Mesenchymal stem cell (in vitro differentiated cells and primary cell): ENCODE results near the gene SLC7A9.

Source experiments
- DNase-seq: peaks from one replicate; pipeline ENCODE4 v3.0.0-alpha.2; 2013
- H2AFZ ChIP-seq: one replicate; pipeline ENCODE4 v1.6.1; 2013; ENCODE audit warnings: low read depth, mild to moderate bottlenecking, control low read depth, inconsistent platforms, low read length, moderate library complexity
- H2AK5ac ChIP-seq: 2 replicates; pipeline ENCODE4 v1.6.1; 2013; ENCODE audit warnings: low read length, moderate library complexity, mild to moderate bottlenecking, inconsistent platforms; ENCODE audit not compliant: severe bottlenecking
- H2BK120ac ChIP-seq: one replicate; pipeline ENCODE4 v1.6.1; 2013; ENCODE audit warnings: low read depth, mild to moderate bottlenecking, inconsistent platforms, low read length, moderate library complexity
- H2BK12ac ChIP-seq, 2 experiments: one replicate each; pipeline ENCODE4 v1.6.1; 2013; ENCODE audit warnings: inconsistent platforms in 2 of 2, low read length in 2 of 2, mild to moderate bottlenecking in 2 of 2, moderate library complexity in 2 of 2, control low read depth in 1 of 2
- H2BK15ac ChIP-seq: one replicate; pipeline ENCODE4 v1.6.1; 2013; ENCODE audit warnings: mild to moderate bottlenecking, low read depth, inconsistent platforms; ENCODE audit not compliant: poor library complexity, severe bottlenecking
- H2BK5ac ChIP-seq: 2 replicates; pipeline ENCODE4 v1.6.1; 2013; ENCODE audit warnings: low read depth, mild to moderate bottlenecking, low read length, control low read depth, inconsistent platforms; ENCODE audit not compliant: poor library complexity, severe bottlenecking
- H3K14ac ChIP-seq, 2 experiments: one replicate each; pipeline ENCODE4 v1.6.1; 2013; ENCODE audit warnings: inconsistent platforms in 2 of 2, low read length in 2 of 2, control low read depth in 1 of 2, mild to moderate bottlenecking in 1 of 2, moderate library complexity in 1 of 2
- H3K18ac ChIP-seq, 2 experiments: one replicate each; pipeline ENCODE4 v1.6.1; 2013; ENCODE audit warnings: inconsistent platforms in 2 of 2, low read length in 2 of 2, control low read depth in 1 of 2, low read depth in 1 of 2, mild to moderate bottlenecking in 1 of 2
- H3K23ac ChIP-seq, 2 experiments: one replicate each; pipeline ENCODE4 v1.6.1; 2013; ENCODE audit warnings: inconsistent platforms in 2 of 2, low read length in 2 of 2, mild to moderate bottlenecking in 2 of 2, moderate library complexity in 2 of 2, control low read depth in 1 of 2
- H3K27ac ChIP-seq: 2 replicates; pipeline ENCODE4 v1.5.1; 2013; ENCODE audit warnings: mild to moderate bottlenecking, moderate library complexity, low read length, control low read depth, inconsistent platforms; ENCODE audit not compliant: poor library complexity, severe bottlenecking
- H3K27me3 ChIP-seq, 2 experiments: 2 replicates each; pipeline versions ENCODE4 v1.6.1 to v1.7.0; 2013; ENCODE audit warnings: low read length in 2 of 2, mild to moderate bottlenecking in 2 of 2, moderate library complexity in 2 of 2, control low read depth in 1 of 2, inconsistent platforms in 1 of 2; ENCODE audit not compliant: control insufficient read depth in 1 of 2, insufficient read depth in 1 of 2
- H3K36me3 ChIP-seq, 2 experiments: 2 replicates each; pipeline versions ENCODE4 v1.6.1 to v1.7.0; 2013; ENCODE audit warnings: low read length in 2 of 2, control low read depth in 1 of 2, inconsistent platforms in 1 of 2, low read depth in 1 of 2, mild to moderate bottlenecking in 1 of 2; ENCODE audit not compliant: insufficient read depth in 2 of 2, control insufficient read depth in 1 of 2
- H3K4ac ChIP-seq, 2 experiments: one replicate each; pipeline ENCODE4 v1.6.1; 2013; ENCODE audit warnings: inconsistent platforms in 2 of 2, low read length in 2 of 2, mild to moderate bottlenecking in 2 of 2, moderate library complexity in 2 of 2, control low read depth in 1 of 2, low read depth in 1 of 2
- H3K4me1 ChIP-seq: 2 replicates; pipeline ENCODE4 v1.6.1; 2013; ENCODE audit warnings: low read depth, low read length, control low read depth; ENCODE audit not compliant: control insufficient read depth, insufficient read depth
- H3K4me2 ChIP-seq: 2 replicates; pipeline ENCODE4 v1.6.1; 2013; ENCODE audit warnings: low read length, mild to moderate bottlenecking, inconsistent platforms; ENCODE audit not compliant: poor library complexity, severe bottlenecking
- H3K4me3 ChIP-seq, 2 experiments: 2 replicates each; pipeline versions ENCODE4 v1.5.1 to v1.7.0; 2013; ENCODE audit warnings: low read length in 2 of 2, mild to moderate bottlenecking in 2 of 2, control low read depth in 1 of 2, low read depth in 1 of 2; ENCODE audit not compliant: insufficient read depth in 1 of 2
- H3K79me1 ChIP-seq: replicated peaks from 2 replicates; pipeline ENCODE4 v1.6.1; 2013; ENCODE audit warnings: mild to moderate bottlenecking, control low read depth, low read length, inconsistent platforms; ENCODE audit not compliant: poor library complexity, severe bottlenecking
- H3K9ac ChIP-seq: 2 replicates; pipeline ENCODE4 v1.7.0; 2013; ENCODE audit warnings: mild to moderate bottlenecking, low read length, moderate library complexity
- H3K9me3 ChIP-seq: 2 replicates; pipeline ENCODE4 v1.7.0; 2013; ENCODE audit warnings: mild to moderate bottlenecking, low read length; ENCODE audit not compliant: control insufficient read depth
- H4K8ac ChIP-seq: one replicate; pipeline ENCODE4 v1.6.1; 2013; ENCODE audit warnings: inconsistent platforms, mild to moderate bottlenecking, low read length, moderate library complexity
- H4K91ac ChIP-seq: one replicate; pipeline ENCODE4 v1.6.1; 2013; ENCODE audit warnings: mild to moderate bottlenecking, low read length, inconsistent platforms
- WGBS: methylation state at CpG from one replicate; pipeline ENCODE4 v1.1.7; 2013; ENCODE audit warnings: mixed read lengths; 5-methylcytosine and 5-hydroxymethylcytosine counted together

Gene SLC7A9

DNA sequence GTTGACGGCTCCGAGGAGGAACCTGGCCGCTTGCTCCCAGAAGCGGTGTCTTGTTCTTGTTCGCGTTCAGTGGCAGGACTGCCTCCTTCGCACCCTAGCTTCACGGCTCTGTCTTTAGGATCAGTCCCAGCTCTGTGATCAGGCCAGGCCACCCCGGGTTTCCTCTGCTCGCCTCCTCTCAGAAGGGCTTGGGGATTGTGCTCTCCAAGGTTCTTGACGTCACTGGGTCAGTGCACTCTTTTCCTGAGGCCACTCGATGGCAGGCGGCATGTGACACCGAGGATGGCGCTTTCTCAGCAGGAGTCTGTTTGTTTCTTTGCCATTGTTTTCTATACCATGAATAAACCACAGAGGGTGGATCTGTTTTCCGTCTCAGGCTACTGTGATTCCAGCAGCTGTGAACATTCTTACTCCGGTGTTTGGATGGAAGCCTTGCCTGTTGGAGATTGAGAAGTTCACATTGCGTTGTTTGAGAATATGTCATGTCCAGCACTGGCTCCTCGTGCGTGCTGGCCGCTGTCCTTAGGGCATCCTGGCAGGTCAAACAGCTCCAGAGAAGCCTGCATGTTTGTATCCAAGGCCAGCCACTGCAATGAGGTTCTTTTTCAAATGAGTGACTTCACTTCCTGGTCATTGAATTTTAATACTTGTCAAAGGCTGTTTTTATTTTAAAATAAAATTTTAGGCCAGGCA is 44.5 kb downstream of the SLC7A9 start:
- Histone ChIP-seq H4K8ac (no peak overlapping the region), H3K9ac (no peak overlapping the region), H3K4me1 (peaks cover 8% of the 10 kb centered on the region), H3K18ac (no peak overlapping the region), H4K91ac (no peak overlapping the region), H2BK5ac (no peak overlapping the region), H3K36me3 (no peaks in the 10 kb centered on the region), H2AFZ (no peak overlapping the region), H3K27ac (no peak overlapping the region), H2BK12ac (no peak overlapping the region), H2BK15ac (no peak overlapping the region), H3K4me3 (no peak overlapping the region), H3K23ac (no peak overlapping the region), H3K14ac (no peak overlapping the region), H3K79me1 (no peaks in the 10 kb centered on the region), H3K9me3 (no peaks in the 10 kb centered on the region), H2AK5ac (no peak overlapping the region), H3K27me3 (peaks cover 9 to 32% of the 10 kb centered on the region in 2 experiments), H3K4ac (no peak overlapping the region), H3K4me2 (no peak overlapping the region), H2BK120ac (no peak overlapping the region)
- DNase-seq, result no peak
- 66% methylated on average over 21 of the region's 21 CpGs for WGBS

DNA sequence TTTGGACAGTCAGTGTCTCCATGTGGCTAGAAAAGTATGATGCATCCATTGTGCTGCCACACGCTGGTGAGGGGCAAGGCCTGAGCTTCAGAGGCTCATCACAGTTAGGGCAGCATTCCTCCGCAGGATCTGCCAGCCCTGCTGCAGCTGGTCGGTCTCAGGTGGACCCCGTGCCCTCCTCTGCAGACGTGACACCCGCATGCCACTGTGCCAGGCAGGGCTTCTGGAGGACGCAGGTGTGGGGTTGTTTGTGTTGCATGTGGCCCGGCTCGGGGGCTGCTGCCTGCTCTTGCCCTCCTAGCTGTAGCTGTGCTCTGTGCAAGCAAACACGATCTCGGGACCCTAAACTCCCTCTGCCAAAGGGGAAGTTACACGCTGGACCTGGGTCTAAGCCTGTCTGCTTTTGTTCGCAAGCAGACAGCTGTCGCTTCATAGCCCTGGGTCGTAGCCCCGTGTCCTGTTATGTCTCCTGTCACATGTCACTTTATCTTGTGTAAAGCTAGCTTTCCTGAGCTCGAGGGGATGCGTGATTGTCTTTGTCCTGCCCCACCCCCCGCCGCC is 45.3 kb downstream of the SLC7A9 start:
- Histone ChIP-seq H2BK12ac (no peak overlapping the region), H3K79me1 (no peaks in the 10 kb centered on the region), H2AFZ (no peak overlapping the region), H3K36me3 (no peaks in the 10 kb centered on the region), H2BK5ac (no peak overlapping the region), H2AK5ac (no peak overlapping the region), H3K14ac (no peak overlapping the region), H3K4me3 (no peak overlapping the region), H3K9ac (no peak overlapping the region), H3K23ac (no peak overlapping the region), H2BK120ac (no peak overlapping the region), H3K4ac (no peak overlapping the region), H2BK15ac (no peak overlapping the region), H3K27ac (no peak overlapping the region), H3K18ac (no peak overlapping the region), H4K91ac (no peak overlapping the region), H3K4me2 (no peak overlapping the region), H3K4me1 (peaks cover 6% of the 10 kb centered on the region), H3K27me3 (peaks cover 9 to 39% of the 10 kb centered on the region in 2 experiments), H4K8ac (no peak overlapping the region), H3K9me3 (no peaks in the 10 kb centered on the region)
- DNase-seq, result no peak
- 70% methylated on average over 20 of the region's 20 CpGs for WGBS

DNA sequence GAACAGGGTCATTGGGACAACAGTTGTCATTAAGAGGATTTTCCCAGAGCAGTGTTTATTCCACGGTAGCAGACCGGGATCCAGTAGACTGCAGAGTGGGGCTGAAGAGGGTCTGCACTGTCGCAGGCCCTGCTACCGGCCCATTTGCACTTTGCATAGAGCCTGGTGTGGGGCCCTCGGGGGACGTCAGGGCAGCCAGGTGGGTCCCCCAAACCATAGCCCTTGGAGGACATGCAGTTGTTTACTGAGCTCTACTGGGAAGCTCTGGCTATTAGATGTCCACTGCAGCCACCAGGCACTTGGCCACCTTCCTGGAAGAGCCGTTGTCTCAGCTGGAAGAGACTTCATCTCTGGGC is 45.8 kb downstream of the SLC7A9 start:
- 92% methylated on average over 7 of the region's 7 CpGs for WGBS

DNA sequence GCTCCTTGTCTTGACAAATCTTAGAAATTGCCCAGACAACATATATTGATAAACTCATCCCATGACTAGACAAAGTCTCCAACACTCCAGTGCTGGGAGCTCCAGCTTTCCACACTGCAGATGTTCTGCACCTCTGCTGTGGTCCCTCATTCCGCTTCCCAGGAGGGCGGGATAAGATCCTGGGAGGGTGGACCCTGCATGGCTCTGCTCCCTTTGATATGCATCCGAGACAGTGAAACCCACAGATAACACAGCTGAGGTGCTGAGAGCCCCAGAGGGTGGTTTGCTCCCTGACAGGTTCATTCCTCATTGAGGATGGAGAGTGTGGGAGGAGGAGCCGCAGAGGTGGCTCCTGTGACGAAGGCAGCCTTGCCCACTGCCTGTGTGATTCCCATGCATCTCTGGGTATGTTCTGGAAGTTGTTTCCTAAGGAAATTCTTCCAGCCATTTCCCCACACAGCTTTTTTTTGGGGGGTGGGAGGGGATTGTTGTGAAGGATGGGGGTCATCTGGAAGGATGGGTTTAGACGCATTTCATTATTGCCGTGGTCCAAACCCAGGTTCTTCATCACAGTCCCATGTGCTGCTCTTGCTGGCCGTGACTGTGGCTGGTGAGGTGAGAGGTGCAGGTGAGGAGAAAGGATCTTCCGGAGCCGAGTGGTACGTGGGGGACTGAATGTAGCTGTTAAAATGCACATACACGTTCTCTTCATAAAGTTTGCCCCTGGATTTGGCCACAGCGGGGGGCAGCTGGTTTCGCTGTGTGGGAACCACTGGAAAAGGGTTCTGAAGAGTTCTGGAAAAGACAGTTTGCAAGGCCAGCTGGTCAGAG is 46.4 kb downstream of the SLC7A9 start:
- 81% methylated on average over 14 of the region's 14 CpGs for WGBS
- no peak overlapping the region for H2BK120ac ChIP-seq

More for the DNA sequence above, 45.8 kb downstream of the SLC7A9 start:
- no peaks in the 10 kb centered on the region for H3K36me3 ChIP-seq
- H2BK5ac ChIP-seq, result no peak overlapping the region
- no peak overlapping the region for H2BK120ac ChIP-seq
- no peak overlapping the region for H3K9ac ChIP-seq
- H3K14ac ChIP-seq, result no peak overlapping the region
- H3K18ac ChIP-seq, result no peak overlapping the region
- H3K9me3 ChIP-seq, result no peaks in the 10 kb centered on the region
- H2BK15ac ChIP-seq, result no peak overlapping the region
- no peak overlapping the region for H3K4me2 ChIP-seq
- no peak overlapping the region for H3K4me3 ChIP-seq
- H4K91ac ChIP-seq, result no peak overlapping the region
- no peak overlapping the region for H3K27ac ChIP-seq
- no peak overlapping the region for H4K8ac ChIP-seq
- H3K4ac ChIP-seq, result no peak overlapping the region
- no peak overlapping the region for H3K23ac ChIP-seq
- H2AK5ac ChIP-seq, result no peak overlapping the region
- H2AFZ ChIP-seq, result no peak overlapping the region
- peaks cover 10 to 40% of the 10 kb centered on the region in 2 experiments for H3K27me3 ChIP-seq
- H3K79me1 ChIP-seq, result no peaks in the 10 kb centered on the region
- H3K4me1 ChIP-seq, result peaks cover 4% of the 10 kb centered on the region
- H2BK12ac ChIP-seq, result no peak overlapping the region
- no peak for DNase-seq

More for the DNA sequence above, 46.4 kb downstream of the SLC7A9 start:
- Histone ChIP-seq H3K23ac (no peak overlapping the region), H3K4ac (no peak overlapping the region), H3K18ac (no peak overlapping the region), H3K14ac (no peak overlapping the region), H2AFZ (no peak overlapping the region), H3K9ac (no peak overlapping the region), H3K9me3 (no peaks in the 10 kb centered on the region), H3K4me3 (no peak overlapping the region), H2BK5ac (no peak overlapping the region), H3K36me3 (no peaks in the 10 kb centered on the region), H3K27ac (no peak overlapping the region), H4K91ac (no peak overlapping the region), H3K4me2 (no peak overlapping the region), H4K8ac (no peak overlapping the region), H2AK5ac (no peak overlapping the region), H3K79me1 (no peaks in the 10 kb centered on the region), H3K27me3 (peaks cover 12 to 46% of the 10 kb centered on the region in 2 experiments), H2BK15ac (no peak overlapping the region), H3K4me1 (peaks cover 2% of the 10 kb centered on the region), H2BK12ac (no peak overlapping the region)
- no peak for DNase-seq
